ENCODE results near the gene EFCAB11. TPM values are rescaled to one million over a fixed set of nuclear protein-coding genes. Genes with fewer than 3 reads are reported as not detected.

The EFCAB11 gene
- polyA plus RNA-seq, 3 donors, result 2.0 to 4.3 (median 2.1) TPM

GRCh38 chr14:89798212-89798773 is 156.2 kb downstream of the EFCAB11 start:
- H3K36me3 ChIP-seq (replicated peaks in 1 of 2; ENCODE audit: control insufficient read depth in 1 of 2, insufficient read depth in 2 of 2, low read length in 2 of 2), result no peaks in the 10 kb centered on the region
- no CpG with 5 or more reads among the region's 4 CpGs for WGBS (ENCODE audit: insufficient coverage)
- Mint-ChIP-seq H3K4me3 (no peak overlapping the region), H3K27me3 (ENCODE audit: low read depth in 3 of 3) (peaks cover 0 to 3% (median 2%) of the 10 kb centered on the region in 3 donors), H3K27ac (no peak overlapping the region), H3K9me3 (peaks cover 0 to 6% (median 0%) of the 10 kb centered on the region in 7 donors), H3K36me3 (peaks cover 0 to 3% of the 10 kb centered on the region in 2 donors), H3K4me1 (peaks cover 11% of the 10 kb centered on the region)
- no peak overlapping the region for H3K9ac ChIP-seq (ENCODE audit: insufficient read depth, low read length, poor library complexity, severe bottlenecking)
- H3K27me3 ChIP-seq (ENCODE audit: control insufficient read depth in 2 of 2, insufficient read depth in 2 of 2, low read length in 2 of 2), result no peaks in the 10 kb centered on the region
- no peak overlapping the region for H3K4me2 ChIP-seq (replicated peaks; ENCODE audit: extremely low read depth, low read length, poor library complexity, severe bottlenecking)
- no peak overlapping the region for H3K4me3 ChIP-seq (replicated peaks in 1 of 3; ENCODE audit: low read depth in 2 of 3, low read length in 3 of 3)
- no peaks in the 10 kb centered on the region for H3K9me3 ChIP-seq (replicated peaks in 1 of 2; ENCODE audit: control insufficient read depth in 1 of 2, insufficient read depth in 1 of 2, low read length in 2 of 2)
- no peak for TF ChIP-seq CTCF (IDR thresholded peaks at IDR 0.05)
- no peaks in the 10 kb centered on the region for H3K79me2 ChIP-seq (ENCODE audit: insufficient read depth, low read length)
- intact Hi-C loops (cut with micrococcal nuclease), result no loop called here
- DNase-seq, result no peak
- no peak overlapping the region for H3K27ac ChIP-seq (ENCODE audit: low read depth in 1 of 2, low read length in 2 of 2)
- peaks cover 0 to 2% of the 10 kb centered on the region in 2 donors for H3K4me1 ChIP-seq (ENCODE audit: control insufficient read depth in 1 of 2, insufficient read depth in 2 of 2, low read length in 2 of 2)
- H2AFZ ChIP-seq (ENCODE audit: insufficient read depth, low read depth, low read length, poor library complexity, severe bottlenecking), result no peak overlapping the region
- H4K20me1 ChIP-seq (ENCODE audit: insufficient read depth, low read length), result no peaks in the 10 kb centered on the region

GRCh38 chr14:89797148-89797547 is 157.4 kb downstream of the EFCAB11 start:
- Mint-ChIP-seq H3K4me1 (peaks cover 11% of the 10 kb centered on the region), H3K27ac (no peak overlapping the region), H3K9me3 (peaks cover 0 to 6% (median 0%) of the 10 kb centered on the region in 7 donors), H3K27me3 (ENCODE audit: low read depth in 3 of 3) (peaks cover 0 to 4% (median 3%) of the 10 kb centered on the region in 3 donors), H3K36me3 (peaks cover 0 to 3% of the 10 kb centered on the region in 2 donors), H3K4me3 (no peak overlapping the region)
- 0% methylated on average over 1 of the region's 5 CpGs for WGBS (ENCODE audit: insufficient coverage)
- intact Hi-C loops (cut with micrococcal nuclease), result no loop called here
- H3K4me3 ChIP-seq (replicated peaks in 1 of 3; ENCODE audit: low read depth in 2 of 3, low read length in 3 of 3), result no peak overlapping the region
- no peak overlapping the region for H3K4me2 ChIP-seq (replicated peaks; ENCODE audit: extremely low read depth, low read length, poor library complexity, severe bottlenecking)
- no peaks in the 10 kb centered on the region for H4K20me1 ChIP-seq (ENCODE audit: insufficient read depth, low read length)
- H3K27ac ChIP-seq (ENCODE audit: low read depth in 1 of 2, low read length in 2 of 2), result no peak overlapping the region
- no peak overlapping the region for H3K9ac ChIP-seq (ENCODE audit: insufficient read depth, low read length, poor library complexity, severe bottlenecking)
- H3K79me2 ChIP-seq (ENCODE audit: insufficient read depth, low read length), result no peaks in the 10 kb centered on the region
- H3K36me3 ChIP-seq (replicated peaks in 1 of 2; ENCODE audit: control insufficient read depth in 1 of 2, insufficient read depth in 2 of 2, low read length in 2 of 2), result no peaks in the 10 kb centered on the region
- H3K27me3 ChIP-seq (ENCODE audit: control insufficient read depth in 2 of 2, insufficient read depth in 2 of 2, low read length in 2 of 2), result no peaks in the 10 kb centered on the region
- H3K9me3 ChIP-seq (replicated peaks in 1 of 2; ENCODE audit: control insufficient read depth in 1 of 2, insufficient read depth in 1 of 2, low read length in 2 of 2), result no peaks in the 10 kb centered on the region
- H2AFZ ChIP-seq (ENCODE audit: insufficient read depth, low read depth, low read length, poor library complexity, severe bottlenecking), result no peak overlapping the region
- peaks cover 0 to 2% of the 10 kb centered on the region in 2 donors for H3K4me1 ChIP-seq (ENCODE audit: control insufficient read depth in 1 of 2, insufficient read depth in 2 of 2, low read length in 2 of 2)
- no peak for TF ChIP-seq CTCF (IDR thresholded peaks at IDR 0.05)
- no peak for DNase-seq
